ENCODE results near the gene ING1.

ING1 gene

DNA sequence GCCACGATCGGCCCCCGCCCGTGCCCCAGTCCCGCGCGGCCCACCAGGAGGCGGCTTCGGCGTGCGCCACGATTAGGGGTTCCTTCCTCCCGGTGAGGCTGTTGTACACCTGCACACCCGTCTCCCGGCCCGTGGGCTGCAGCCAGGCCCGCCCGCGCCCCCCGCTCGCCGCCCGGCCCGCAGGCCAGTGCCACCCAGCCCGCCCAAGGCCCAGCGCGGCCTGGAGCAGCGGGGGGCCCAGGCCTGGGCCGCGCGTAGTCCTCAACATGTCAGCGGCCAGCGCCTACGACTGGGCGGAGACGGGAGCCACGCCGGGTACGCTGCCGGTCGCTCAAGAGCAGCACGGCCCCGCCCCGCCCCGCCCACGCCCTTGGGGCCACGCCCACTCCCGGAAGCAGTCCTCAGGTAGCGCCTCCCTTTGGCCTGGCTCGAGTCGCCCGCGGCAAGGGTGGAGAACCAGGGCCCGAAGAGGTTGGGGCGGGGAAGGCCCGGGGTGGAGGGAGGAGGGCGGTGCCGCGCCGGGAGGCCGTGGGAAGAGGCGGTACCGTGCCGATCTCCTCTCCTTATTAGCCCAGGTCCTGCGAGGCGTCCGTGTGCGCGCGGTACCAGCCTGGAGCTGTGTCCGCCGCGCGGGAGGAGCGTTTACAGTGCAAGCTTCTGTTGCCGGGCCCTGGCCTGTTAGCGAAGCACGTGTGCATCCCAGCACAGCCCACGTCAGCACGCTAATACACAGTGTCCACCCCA, 7.5 kb upstream of the ING1 start, which contains the start of gene CARS2:
TSS of gene CARS2 (minus strand) at position 291 of the 744 bp plus-strand sequence. CDS start at position 268, 23 bp downstream.
- ChIA-PET CTCF (interaction anchor here (0.7 kb wide), 1 partner anchor 112 kb away, joined by 3 read pairs; no protein-coding TSS in a partner anchor), POLR2A (interaction anchor here (2.3 kb wide), 1 partner anchor 9 kb away, joined by 25 read pairs; no protein-coding TSS in a partner anchor)
- peak; percentile 98 for DNase-seq (ENCODE audit: extremely low spot score)
- TF ChIP-seq, protein P1, sequence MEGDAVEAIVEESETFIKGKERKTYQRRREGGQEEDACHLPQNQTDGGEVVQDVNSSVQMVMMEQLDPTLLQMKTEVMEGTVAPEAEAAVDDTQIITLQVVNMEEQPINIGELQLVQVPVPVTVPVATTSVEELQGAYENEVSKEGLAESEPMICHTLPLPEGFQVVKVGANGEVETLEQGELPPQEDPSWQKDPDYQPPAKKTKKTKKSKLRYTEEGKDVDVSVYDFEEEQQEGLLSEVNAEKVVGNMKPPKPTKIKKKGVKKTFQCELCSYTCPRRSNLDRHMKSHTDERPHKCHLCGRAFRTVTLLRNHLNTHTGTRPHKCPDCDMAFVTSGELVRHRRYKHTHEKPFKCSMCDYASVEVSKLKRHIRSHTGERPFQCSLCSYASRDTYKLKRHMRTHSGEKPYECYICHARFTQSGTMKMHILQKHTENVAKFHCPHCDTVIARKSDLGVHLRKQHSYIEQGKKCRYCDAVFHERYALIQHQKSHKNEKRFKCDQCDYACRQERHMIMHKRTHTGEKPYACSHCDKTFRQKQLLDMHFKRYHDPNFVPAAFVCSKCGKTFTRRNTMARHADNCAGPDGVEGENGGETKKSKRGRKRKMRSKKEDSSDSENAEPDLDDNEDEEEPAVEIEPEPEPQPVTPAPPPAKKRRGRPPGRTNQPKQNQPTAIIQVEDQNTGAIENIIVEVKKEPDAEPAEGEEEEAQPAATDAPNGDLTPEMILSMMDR (IDR thresholded peaks at IDR 0.05; ENCODE audit: control extremely low read depth, extremely low read depth, low read depth, missing control alignments) = no peak

DNA sequence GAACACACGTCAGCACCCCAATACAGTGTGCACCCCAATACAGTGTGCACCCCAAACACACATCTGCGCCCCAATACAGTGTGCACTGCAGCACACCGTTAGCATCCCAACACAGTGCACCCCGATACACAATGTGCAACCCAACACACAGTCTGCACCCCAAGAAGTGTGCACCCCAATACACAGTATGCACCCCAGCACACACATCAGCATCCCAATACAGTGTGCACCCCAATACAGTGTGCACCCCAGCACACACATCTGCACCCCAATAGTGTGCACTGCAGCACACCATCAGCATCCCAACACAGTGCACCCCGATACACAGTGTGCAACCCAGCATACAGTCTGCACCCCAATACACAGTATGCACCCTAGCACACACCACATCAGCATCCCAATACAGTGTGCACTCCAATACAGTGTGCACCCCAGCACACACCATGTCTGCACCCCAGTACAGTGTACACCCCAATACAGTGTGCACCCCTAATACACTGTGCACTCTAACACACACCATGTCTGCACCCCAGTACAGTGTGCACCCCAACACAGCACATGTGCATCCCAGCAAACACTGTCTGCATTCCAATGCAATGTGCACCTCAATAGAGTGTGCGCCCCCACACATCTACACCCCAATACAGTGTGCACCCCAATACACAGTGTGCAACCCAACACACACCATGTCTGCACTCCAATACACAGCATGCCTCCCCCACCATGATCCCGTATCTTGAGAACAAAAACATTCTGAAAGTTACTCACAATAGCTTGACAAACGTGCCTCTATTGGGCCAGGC, 6.7 kb upstream of the ING1 start:
- CTCF ChIA-PET = interaction anchor here (1.0 kb wide), 1 partner anchor 23 kb away, joined by 3 read pairs; no protein-coding TSS in a partner anchor
- no peak for DNase-seq (ENCODE audit: extremely low spot score)
- POLR2A ChIA-PET = interaction anchor here (2.3 kb wide), 1 partner anchor 8 kb away, joined by 25 read pairs; no protein-coding TSS in a partner anchor
- TF ChIP-seq, protein P1 (IDR thresholded peaks at IDR 0.05; ENCODE audit: control extremely low read depth, extremely low read depth, low read depth, missing control alignments) = no peak

DNA sequence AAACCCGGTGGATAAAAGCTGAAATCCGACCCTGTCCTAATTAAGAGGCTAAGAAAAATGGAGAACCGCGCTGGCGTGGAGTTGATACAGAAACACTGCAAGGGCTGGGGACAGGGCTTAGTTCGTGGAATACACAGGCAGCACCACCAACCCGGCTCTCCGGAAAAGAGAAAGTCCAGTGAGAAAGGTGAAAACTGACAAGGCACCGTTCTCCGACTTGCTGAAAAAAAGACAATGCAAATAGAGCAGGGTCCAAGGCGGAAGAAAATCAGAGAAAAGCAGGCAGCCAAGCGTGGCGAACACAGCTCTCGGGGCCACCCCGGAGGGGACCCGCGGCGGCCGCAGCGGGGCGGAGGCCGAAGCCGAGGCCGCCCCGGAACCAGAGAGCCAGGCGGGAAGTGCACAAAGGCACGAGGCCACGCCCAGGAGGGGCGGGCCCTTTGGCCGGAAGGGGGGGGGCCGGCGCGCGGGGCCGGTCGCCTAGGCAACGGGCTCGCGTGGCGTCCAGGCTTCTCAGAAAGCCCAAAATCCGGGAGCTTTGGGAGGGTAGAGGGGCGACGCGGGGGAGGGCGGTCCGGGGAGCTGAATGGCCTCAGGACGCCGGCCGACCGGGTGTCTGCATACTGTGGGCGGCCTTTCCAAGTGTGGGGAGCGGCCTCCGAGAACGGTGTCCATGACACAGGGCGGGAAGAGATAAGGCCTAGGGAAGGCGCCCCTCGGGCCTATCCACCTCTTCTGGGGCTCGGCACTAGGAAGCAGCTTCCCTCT, 1.2 kb upstream of the ING1 start:
- POLR2A ChIA-PET = interaction anchor here (0.6 to 1.4 kb wide), 12 partner anchors 9 to 695 kb away, joined by 3 to 11 read pairs (median 3); partner anchors contain the start of gene NAXD
- TF ChIP-seq, protein P1 (IDR thresholded peaks at IDR 0.05; ENCODE audit: control extremely low read depth, extremely low read depth, low read depth, missing control alignments) = no peak
- CTCF ChIA-PET = interaction anchor here (0.6 to 1.3 kb wide), 6 partner anchors 14 to 356 kb away, joined by 3 read pairs; no protein-coding TSS in a partner anchor
- peak; percentile 92 for DNase-seq (ENCODE audit: extremely low spot score)

DNA sequence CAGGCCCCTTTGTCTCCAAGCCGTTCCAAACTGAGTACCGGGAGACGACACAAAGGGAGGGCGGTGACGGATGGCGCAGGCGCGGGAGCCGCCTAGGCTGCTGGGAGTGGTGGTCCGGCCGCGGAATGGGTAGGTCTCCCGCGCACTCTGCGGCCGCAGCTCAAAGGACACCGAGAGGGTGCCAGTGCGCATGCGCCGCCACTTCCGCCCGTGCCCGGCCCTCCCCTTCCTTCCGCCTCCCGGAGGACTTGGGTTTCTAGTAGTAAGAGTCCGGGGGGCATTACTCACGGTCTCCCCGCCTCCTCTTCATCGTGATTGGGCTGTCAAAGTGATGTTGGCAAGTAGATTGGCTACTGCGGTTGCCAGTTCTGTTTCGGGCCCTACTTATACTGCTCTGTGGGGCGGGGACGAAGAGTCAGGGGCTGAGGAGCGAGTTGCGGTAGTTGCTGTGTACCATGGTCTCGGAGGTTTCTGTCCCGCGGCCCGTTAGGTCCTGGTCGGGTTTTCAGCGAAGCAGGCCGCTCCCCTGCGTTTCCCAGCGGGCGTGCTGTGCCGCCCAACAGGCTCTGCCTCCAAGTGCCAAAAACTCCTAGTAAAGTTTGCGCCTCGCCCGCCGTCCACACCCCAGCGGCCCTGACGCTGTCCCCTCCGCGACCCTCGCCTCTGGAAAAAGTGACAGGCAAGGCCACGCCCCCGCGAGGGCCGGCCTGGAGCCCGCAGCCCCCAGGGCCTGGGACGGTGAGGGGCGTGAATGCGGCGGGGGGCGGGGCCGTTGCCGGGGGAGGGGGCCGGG, 455 bp upstream of the ING1 start:
- ChIA-PET CTCF (interaction anchor here (0.6 to 1.3 kb wide), 4 partner anchors 15 to 170 kb away, joined by 3 read pairs; no protein-coding TSS in a partner anchor), POLR2A (interaction anchor here (0.6 to 1.4 kb wide), 9 partner anchors 10 to 490 kb away, joined by 3 to 11 read pairs (median 3); partner anchors contain the start of gene NAXD)
- TF ChIP-seq, protein P1 (IDR thresholded peaks at IDR 0.05; ENCODE audit: control extremely low read depth, extremely low read depth, low read depth, missing control alignments) = no peak
- DNase-seq (ENCODE audit: extremely low spot score) = peak; percentile 94

DNA sequence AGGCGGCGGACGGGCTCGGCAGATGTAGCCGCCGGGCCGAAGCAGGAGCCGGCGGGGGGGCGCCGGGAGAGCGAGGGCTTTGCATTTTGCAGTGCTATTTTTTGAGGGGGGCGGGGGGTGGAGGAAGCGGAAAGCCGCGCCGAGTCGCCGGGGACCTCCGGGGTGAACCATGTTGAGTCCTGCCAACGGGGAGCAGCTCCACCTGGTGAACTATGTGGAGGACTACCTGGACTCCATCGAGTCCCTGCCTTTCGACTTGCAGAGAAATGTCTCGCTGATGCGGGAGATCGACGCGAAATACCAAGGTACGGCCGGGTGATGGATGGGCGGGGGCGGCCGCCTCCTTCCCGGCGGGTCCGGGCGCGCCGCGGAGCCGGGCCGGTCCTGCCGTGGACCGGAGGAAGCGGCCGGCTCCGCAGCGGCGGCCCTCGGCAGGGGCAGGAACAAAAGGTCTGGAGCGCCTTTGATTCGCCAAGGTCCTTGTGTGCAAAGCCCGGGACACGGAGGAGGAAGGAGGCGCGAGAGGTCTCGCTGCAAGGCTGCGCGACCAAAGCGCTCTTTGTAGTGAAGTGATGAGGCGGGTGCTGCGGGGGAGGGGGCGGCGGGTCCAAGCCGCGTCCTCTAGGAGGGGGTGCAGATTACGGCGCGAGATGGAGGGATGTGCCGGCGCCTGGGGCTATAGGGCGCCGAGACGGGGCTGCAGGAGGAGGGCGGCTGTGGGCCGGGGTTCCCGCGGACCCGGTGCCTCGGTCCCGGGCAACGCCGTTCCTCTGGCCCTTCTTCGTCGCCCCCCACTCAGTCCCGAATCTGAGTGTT, 689 bp downstream of the ING1 start:
- TF ChIP-seq, protein P1 (IDR thresholded peaks at IDR 0.05; ENCODE audit: control extremely low read depth, extremely low read depth, low read depth, missing control alignments) = peak; percentile 39
- ChIA-PET CTCF (no interaction called here), POLR2A (interaction anchor here (0.7 to 1.7 kb wide), 3 partner anchors 37 to 265 kb away, joined by 3 to 13 read pairs (median 8); no protein-coding TSS in a partner anchor)
- peak; percentile 46 for DNase-seq (ENCODE audit: extremely low spot score)
